Kidney (tissue), 14 donors: Measurements from ENCODE around the gene NR2F1. TPM values are rescaled to one million over a fixed set of nuclear protein-coding genes. Genes with fewer than 3 reads are reported as not detected.
A peak's percentile ranks its signal among the peaks of the same experiment; 100 is the strongest.

Experiments
- DNase-seq, 5 donors: peaks; one replicate each; pipeline ENCODE4 v3.0.0-alpha.2; 2013 to 2020
- FAIRE-seq: peaks from 2 replicates; lab custom pipeline; 2012; peaks lifted over from hg19 to GRCh38; lab: Jason Lieb, UNC
- H3K27ac ChIP-seq, 2 donors: one replicate each; pipeline ENCODE4 v1.7.0; 2013; ENCODE audit warnings: low read depth in 2 of 2, low read length in 2 of 2, inconsistent platforms in 1 of 2
- H3K27me3 ChIP-seq: one replicate; pipeline ENCODE4 v1.7.1; 2013; ENCODE audit warnings: low read length, inconsistent platforms; ENCODE audit not compliant: control insufficient read depth, insufficient read depth
- H3K36me3 ChIP-seq, 3 donors: one replicate each; pipeline versions ENCODE4 v1.7.0 to v1.7.1; 2013; ENCODE audit warnings: low read length in 3 of 3, control low read depth in 1 of 3, inconsistent platforms in 1 of 3; ENCODE audit not compliant: insufficient read depth in 3 of 3, control insufficient read depth in 2 of 3
- H3K4me1 ChIP-seq, 3 donors: one replicate each; pipeline versions ENCODE4 v1.7.0 to v1.7.1; 2013; ENCODE audit warnings: low read length in 3 of 3, inconsistent platforms in 1 of 3, low read depth in 1 of 3; ENCODE audit not compliant: control insufficient read depth in 2 of 3, insufficient read depth in 2 of 3
- H3K4me3 ChIP-seq, 3 donors: one replicate each; pipeline versions ENCODE4 v1.7.0 to v1.8.1; 2013; ENCODE audit warnings: low read length in 3 of 3, control low read depth in 1 of 3, inconsistent platforms in 1 of 3
- H3K9ac ChIP-seq, 3 donors: one replicate each; pipeline versions ENCODE4 v1.7.0 to v1.7.1; 2013; ENCODE audit warnings: low read length in 3 of 3, control low read depth in 1 of 3, inconsistent platforms in 1 of 3
- H3K9me3 ChIP-seq, 3 donors: one replicate each; pipeline versions ENCODE4 v1.7.0 to v1.7.1; 2013; ENCODE audit warnings: low read length in 3 of 3, control low read depth in 1 of 3, inconsistent platforms in 1 of 3; ENCODE audit not compliant: control insufficient read depth in 2 of 3, insufficient read depth in 1 of 3
- CTCF ChIP-seq: IDR thresholded peaks from 3 replicates; pipeline ENCODE4 v1.5.1; 2012; ENCODE audit warnings: mild to moderate bottlenecking, moderate library complexity, borderline replicate concordance; ENCODE audit not compliant: insufficient read depth; ENCODE audit errors: extremely low read depth
- intact Hi-C: fragments of 100-400 bp; cut with DNase I; formaldehyde crosslinking; loops from one replicate; pipeline ENCODE4 v1.11.1; 2022
- polyA plus RNA-seq: library from polyadenylated mRNA; stranded (reverse); fragments of 350-450 nt; fragmentation: Illumina TruSeq; extraction: RNeasy Lipid Tissue Mini Kit (QIAGEN cat#74804); gene quantifications from one replicate; pipeline ENCODE4 v1.2.3, GENCODE V29; 2014; ENCODE audit warnings: low read depth, low replicate concordance; ENCODE audit not compliant: insufficient read depth
- total RNA-seq: library from RNA; stranded (reverse); fragmentation: NEBNext Ultra II Directional; extraction: Animal tissue kit (Norgen Biotek cat#: 25700); gene quantifications from one replicate; pipeline ENCODE4 v1.2.1, GENCODE V29; 2021
- donor health status: control.
- donor health status: control.
- donor health status: control.
- donor health status: control.
- donor health status: control.
- donor health status: DM: yes; HTN: yes; CAD: no.
- donor health status: Normal renal cell carcinoma (clear cell type).

NR2F1 gene
- total and polyA plus RNA-seq, 2 donors from 2014 or later: 22.8 to 49.5 TPM

- H3K4me1 ChIP-seq: peaks cover 0 to 8% (median 0%) of the 10 kb centered on the region in 3 donors
- no peaks in the 10 kb centered on the region for H3K27me3 ChIP-seq
- no peak for TF ChIP-seq CTCF
- DNase-seq (no peak), FAIRE-seq (no peak)
- no peaks in the 10 kb centered on the region for H3K36me3 ChIP-seq
- peak overlapping the region; percentile 72 to 91 (median 73) for H3K9ac ChIP-seq
- H3K9me3 ChIP-seq: no peaks in the 10 kb centered on the region
- peak overlapping the region; percentile 65 to 90 (median 84) for H3K4me3 ChIP-seq
- intact Hi-C loops: no loop called here
- H3K27ac ChIP-seq: peak overlapping the region; percentile 68 to 83
These were observed 381 bp downstream of the NR2F1 start for GRCh38 chr5:93583439-93583767.

GRCh38 chr5:93583768-93584595 is 960 bp downstream of the NR2F1 start:
- no peaks in the 10 kb centered on the region for H3K27me3 ChIP-seq
- H3K36me3 ChIP-seq: peaks cover 0 to 3% (median 0%) of the 10 kb centered on the region in 3 donors
- H3K9me3 ChIP-seq: no peaks in the 10 kb centered on the region
- FAIRE-seq (no peak), DNase-seq (peak; percentile 14 to 74 (median 56))
- H3K9ac ChIP-seq: peak overlapping the region; percentile 72 to 91 (median 73)
- peak overlapping the region; percentile 65 to 90 (median 84) for H3K4me3 ChIP-seq
- intact Hi-C loops: no loop called here
- peaks cover 0 to 5% (median 2%) of the 10 kb centered on the region in 3 donors for H3K4me1 ChIP-seq
- TF ChIP-seq CTCF: no peak
- peak overlapping the region; percentile 68 to 83 for H3K27ac ChIP-seq

- Histone ChIP-seq H3K9me3 (no peaks in the 10 kb centered on the region), H3K36me3 (peaks cover 0 to 3% (median 0%) of the 10 kb centered on the region in 3 donors), H3K27me3 (no peaks in the 10 kb centered on the region), H3K27ac (peak overlapping the region; percentile 22 to 37), H3K9ac (no peak overlapping the region), H3K4me3 (no peak overlapping the region), H3K4me1 (peaks cover 0 to 5% (median 3%) of the 10 kb centered on the region in 3 donors)
- DNase-seq (peak; percentile 8 to 74 (median 34)), FAIRE-seq (no peak)
- no peak for TF ChIP-seq CTCF
- intact Hi-C loops: no loop called here
These were observed 1.6 kb downstream of the NR2F1 start for GRCh38 chr5:93584596-93585040.
